HepG2 (cell line): ENCODE measurements around the gene SLC9A5. TPM values are rescaled to one million over a fixed set of nuclear protein-coding genes. Genes with fewer than 3 reads are reported as not detected.

Experiments used
- EP300 ChIP-seq, 3 experiments: sonication (generic) in 1 of 3; formaldehyde crosslinking in 1 of 3; IDR thresholded peaks; 2 replicates each; pipeline versions ENCODE4 v1.5.1 to v1.6.1; 2011 to 2020; ENCODE audit warnings: low read depth in 2 of 3, low read length in 2 of 3, borderline replicate concordance in 1 of 3, improper control_type of control experiment in 1 of 3, mild to moderate bottlenecking in 1 of 3, missing genetic modification reagents in 1 of 3, moderate library complexity in 1 of 3
- FIP1L1 ChIP-seq: fragments of 200-400 bp; formaldehyde crosslinking; IDR thresholded peaks from 2 replicates; pipeline ENCODE4 v1.6.1; 2018; ENCODE audit warnings: low read depth, mild to moderate bottlenecking, low read length, moderate library complexity, borderline replicate concordance; ENCODE audit not compliant: insufficient read depth
- HNRNPL ChIP-seq: fragments of 200-400 bp; formaldehyde crosslinking; IDR thresholded peaks from 2 replicates; pipeline ENCODE4 v1.6.1; 2017; ENCODE audit warnings: mild to moderate bottlenecking, low read depth, low read length
- HNRNPUL1 ChIP-seq: fragments of 200-400 bp; formaldehyde crosslinking; IDR thresholded peaks from 2 replicates; pipeline ENCODE4 v1.6.1; 2017; ENCODE audit warnings: low read depth, mild to moderate bottlenecking, low read length, moderate library complexity
- KAT7 ChIP-seq: IDR thresholded peaks from 2 replicates; pipeline ENCODE4 v1.6.1; 2018; ENCODE audit warnings: borderline replicate concordance, missing compliant biosample characterization
- NFIC ChIP-seq: IDR thresholded peaks from 2 replicates; pipeline ENCODE4 v1.6.1; 2012; ENCODE audit warnings: mild to moderate bottlenecking, low read length, inconsistent platforms
- SP5 ChIP-seq: IDR thresholded peaks from 2 replicates; pipeline ENCODE4 v1.6.1; 2016; ENCODE audit warnings: low read depth, borderline replicate concordance
- SRSF9 ChIP-seq: fragments of 200-400 bp; formaldehyde crosslinking; IDR thresholded peaks from 2 replicates; pipeline ENCODE4 v1.6.1; 2018; ENCODE audit warnings: borderline replicate concordance, mild to moderate bottlenecking, low read depth, low read length; ENCODE audit not compliant: insufficient read depth, poor library complexity, severe bottlenecking
- STAG1 ChIP-seq: sonication (generic); formaldehyde crosslinking; IDR thresholded peaks from 2 replicates; pipeline ENCODE4 v1.4.0; 2020; ENCODE audit warnings: missing genetic modification reagents
- XRCC5 ChIP-seq: fragments of 200-400 bp; formaldehyde crosslinking; optimal IDR thresholded peaks from 2 replicates; pipeline ENCODE3; 2017; ENCODE audit warnings: mild to moderate bottlenecking, low read length
- ZNF264 ChIP-seq: sonication (generic); formaldehyde crosslinking; IDR thresholded peaks from 2 replicates; pipeline ENCODE4 v1.4.0; 2020; ENCODE audit warnings: missing genetic modification reagents
- ZNF761 ChIP-seq: sonication (generic); formaldehyde crosslinking; conservative IDR thresholded peaks from 2 replicates; pipeline ENCODE4 v1.4.0; 2020; ENCODE audit warnings: mild to moderate bottlenecking, missing genetic modification reagents
- ZSCAN20 ChIP-seq: sonication (generic); formaldehyde crosslinking; IDR thresholded peaks from 2 replicates; pipeline ENCODE4 v1.4.0; 2020; ENCODE audit warnings: missing genetic modification reagents, mild to moderate bottlenecking, borderline replicate concordance
- polyA plus RNA-seq, 8 experiments: library from polyadenylated mRNA; depleted of rRNA in 3 of 8; stranded (reverse) in 7 of 8; unstranded in 1 of 8; fragments of >200 nt; fragmentation: Illumina TruSeq in 4 of 8; extraction: Trizol in 4 of 8; gene quantifications; 2 replicates each; pipeline versions ENCODE4 v1.2.1 to v1.2.3, GENCODE V29; 2011 to 2016; ENCODE audit warnings: low read depth in 4 of 8, missing spikeins in 1 of 8, mixed read lengths in 1 of 8; ENCODE audit not compliant: insufficient read depth in 1 of 8
- total RNA-seq, 5 experiments: library from RNA; depleted of rRNA; stranded (reverse); fragments of >200 nt; fragmentation: Illumina TruSeq; extraction: Trizol; gene quantifications; 2 replicates each; pipeline ENCODE4 v1.2.3, GENCODE V29; 2016; ENCODE audit warnings: low read depth in 1 of 5
- TF ChIP-seq, protein P1 (sequence below), 2 experiments: sonication (generic) in 1 of 2; formaldehyde crosslinking in 1 of 2; IDR thresholded peaks; 2 replicates each; pipeline versions ENCODE4 v1.4.0 to v1.6.1; 2016 to 2020; ENCODE audit warnings: borderline replicate concordance in 1 of 2, low read depth in 1 of 2, mild to moderate bottlenecking in 1 of 2, missing genetic modification reagents in 1 of 2
- TF ChIP-seq, protein P2 (sequence below): IDR thresholded peaks from 2 replicates; pipeline ENCODE4 v1.6.1; 2016; ENCODE audit warnings: low read depth, borderline replicate concordance
- TF ChIP-seq, protein P3 (sequence below): sonication (generic); formaldehyde crosslinking; IDR thresholded peaks from 2 replicates; pipeline ENCODE4 v1.4.0; 2020; ENCODE audit warnings: low read depth, mild to moderate bottlenecking, missing genetic modification reagents
- TF ChIP-seq, protein P4 (sequence below): sonication (generic); formaldehyde crosslinking; conservative IDR thresholded peaks from 2 replicates; pipeline ENCODE4 v1.8.1; 2023; ENCODE audit warnings: missing genetic modification reagents
- TF ChIP-seq, protein P5 (sequence below): sonication (generic); formaldehyde crosslinking; conservative IDR thresholded peaks from 2 replicates; pipeline ENCODE4 v1.8.0; 2022; ENCODE audit warnings: mild to moderate bottlenecking, moderate library complexity, missing genetic modification reagents

The SLC9A5 gene
- total and polyA plus RNA-seq, 2 of the 13 experiments (the other 11 are each of a cell fraction or from before 2014, with no cell fraction given): 0.58 to 1.4 TPM

DNA sequence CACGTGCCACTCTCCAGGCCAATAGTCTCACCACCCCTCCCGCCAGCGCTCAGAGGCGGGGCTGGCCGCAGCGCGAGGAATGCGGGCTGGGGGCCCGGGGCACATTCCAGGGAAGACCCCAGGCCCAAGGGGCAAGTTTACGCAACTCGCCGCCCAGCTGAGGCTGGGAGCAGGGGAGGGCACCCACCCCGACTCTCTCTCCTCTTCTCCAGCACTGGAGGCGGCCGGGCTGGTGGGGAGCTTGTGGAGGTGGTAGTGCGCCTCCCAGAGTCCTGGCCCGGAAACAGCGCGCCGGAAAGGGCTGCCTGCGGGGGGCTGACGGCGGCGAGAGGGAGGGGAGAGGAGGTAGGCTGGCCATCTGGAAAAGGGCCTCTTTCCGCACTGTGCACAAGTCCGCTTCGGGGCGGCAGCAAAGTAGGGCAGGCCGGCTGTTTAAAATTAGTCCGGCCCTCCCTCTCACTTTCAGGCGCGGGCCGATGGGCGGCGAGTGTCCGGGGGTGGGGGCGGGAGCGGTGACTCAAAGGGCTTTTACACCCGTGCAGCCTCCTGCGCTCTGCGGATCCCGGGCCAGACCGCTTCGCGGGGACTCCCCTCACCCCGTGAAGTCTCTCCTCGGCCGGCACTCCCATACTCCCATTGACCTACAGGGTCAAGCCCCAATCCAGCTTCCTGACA lies 2.6 kb upstream of the SLC9A5 start (continued):
- TF ChIP-seq, protein P1, sequence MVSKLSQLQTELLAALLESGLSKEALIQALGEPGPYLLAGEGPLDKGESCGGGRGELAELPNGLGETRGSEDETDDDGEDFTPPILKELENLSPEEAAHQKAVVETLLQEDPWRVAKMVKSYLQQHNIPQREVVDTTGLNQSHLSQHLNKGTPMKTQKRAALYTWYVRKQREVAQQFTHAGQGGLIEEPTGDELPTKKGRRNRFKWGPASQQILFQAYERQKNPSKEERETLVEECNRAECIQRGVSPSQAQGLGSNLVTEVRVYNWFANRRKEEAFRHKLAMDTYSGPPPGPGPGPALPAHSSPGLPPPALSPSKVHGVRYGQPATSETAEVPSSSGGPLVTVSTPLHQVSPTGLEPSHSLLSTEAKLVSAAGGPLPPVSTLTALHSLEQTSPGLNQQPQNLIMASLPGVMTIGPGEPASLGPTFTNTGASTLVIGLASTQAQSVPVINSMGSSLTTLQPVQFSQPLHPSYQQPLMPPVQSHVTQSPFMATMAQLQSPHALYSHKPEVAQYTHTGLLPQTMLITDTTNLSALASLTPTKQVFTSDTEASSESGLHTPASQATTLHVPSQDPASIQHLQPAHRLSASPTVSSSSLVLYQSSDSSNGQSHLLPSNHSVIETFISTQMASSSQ (IDR thresholded peaks at IDR 0.05; ENCODE audit: low read depth): no peak
- TF ChIP-seq, protein P1 (CRISPR knock-in tag; IDR thresholded peaks at IDR 0.05; ENCODE audit: borderline replicate concordance): peak; percentile 88
- TF ChIP-seq, protein P2, sequence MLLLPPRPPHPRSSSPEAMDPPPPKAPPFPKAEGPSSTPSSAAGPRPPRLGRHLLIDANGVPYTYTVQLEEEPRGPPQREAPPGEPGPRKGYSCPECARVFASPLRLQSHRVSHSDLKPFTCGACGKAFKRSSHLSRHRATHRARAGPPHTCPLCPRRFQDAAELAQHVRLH: peak; percentile 93
- TF ChIP-seq STAG1 (CRISPR knock-in tag) (peak; percentile 42), HNRNPL (0 out of 2 replicates have a peak, but pooled peaks have one; percentile 10), ZSCAN20 (CRISPR knock-in tag) (no peak; the same call in 1 of the 2 replicates), NFIC (no peak), HNRNPUL1 (no peak), SRSF9 (no peak), ZNF761 (CRISPR knock-in tag) (no peak), SP5 (peak; percentile 92), XRCC5 (peak; percentile 88), KAT7 (CRISPR knock-in tag) (no peak), ZNF264 (CRISPR knock-in tag) (peak; percentile 92), EP300 (IDR thresholded peaks at IDR 0.05; ENCODE audit: low read depth in 2 of 2, low read length in 2 of 2) (peak in 1 of 2 experiments; percentile 66; a peak in 2 of 4 replicates), EP300 (CRISPR knock-in tag; IDR thresholded peaks at IDR 0.05; ENCODE audit: borderline replicate concordance) (peak; percentile 84; the same call in 1 of the 2 replicates), FIP1L1 (0 out of 2 replicates have a peak, but pooled peaks have one; percentile 62)
- TF ChIP-seq, protein P3, sequence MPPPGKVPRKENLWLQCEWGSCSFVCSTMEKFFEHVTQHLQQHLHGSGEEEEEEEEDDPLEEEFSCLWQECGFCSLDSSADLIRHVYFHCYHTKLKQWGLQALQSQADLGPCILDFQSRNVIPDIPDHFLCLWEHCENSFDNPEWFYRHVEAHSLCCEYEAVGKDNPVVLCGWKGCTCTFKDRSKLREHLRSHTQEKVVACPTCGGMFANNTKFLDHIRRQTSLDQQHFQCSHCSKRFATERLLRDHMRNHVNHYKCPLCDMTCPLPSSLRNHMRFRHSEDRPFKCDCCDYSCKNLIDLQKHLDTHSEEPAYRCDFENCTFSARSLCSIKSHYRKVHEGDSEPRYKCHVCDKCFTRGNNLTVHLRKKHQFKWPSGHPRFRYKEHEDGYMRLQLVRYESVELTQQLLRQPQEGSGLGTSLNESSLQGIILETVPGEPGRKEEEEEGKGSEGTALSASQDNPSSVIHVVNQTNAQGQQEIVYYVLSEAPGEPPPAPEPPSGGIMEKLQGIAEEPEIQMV (CRISPR knock-in tag): peak; percentile 81
- TF ChIP-seq, protein P4, sequence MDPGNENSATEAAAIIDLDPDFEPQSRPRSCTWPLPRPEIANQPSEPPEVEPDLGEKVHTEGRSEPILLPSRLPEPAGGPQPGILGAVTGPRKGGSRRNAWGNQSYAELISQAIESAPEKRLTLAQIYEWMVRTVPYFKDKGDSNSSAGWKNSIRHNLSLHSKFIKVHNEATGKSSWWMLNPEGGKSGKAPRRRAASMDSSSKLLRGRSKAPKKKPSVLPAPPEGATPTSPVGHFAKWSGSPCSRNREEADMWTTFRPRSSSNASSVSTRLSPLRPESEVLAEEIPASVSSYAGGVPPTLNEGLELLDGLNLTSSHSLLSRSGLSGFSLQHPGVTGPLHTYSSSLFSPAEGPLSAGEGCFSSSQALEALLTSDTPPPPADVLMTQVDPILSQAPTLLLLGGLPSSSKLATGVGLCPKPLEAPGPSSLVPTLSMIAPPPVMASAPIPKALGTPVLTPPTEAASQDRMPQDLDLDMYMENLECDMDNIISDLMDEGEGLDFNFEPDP (CRISPR knock-in tag): peak; percentile 74; the same call in 1 of the 2 replicates
- TF ChIP-seq, protein P5, sequence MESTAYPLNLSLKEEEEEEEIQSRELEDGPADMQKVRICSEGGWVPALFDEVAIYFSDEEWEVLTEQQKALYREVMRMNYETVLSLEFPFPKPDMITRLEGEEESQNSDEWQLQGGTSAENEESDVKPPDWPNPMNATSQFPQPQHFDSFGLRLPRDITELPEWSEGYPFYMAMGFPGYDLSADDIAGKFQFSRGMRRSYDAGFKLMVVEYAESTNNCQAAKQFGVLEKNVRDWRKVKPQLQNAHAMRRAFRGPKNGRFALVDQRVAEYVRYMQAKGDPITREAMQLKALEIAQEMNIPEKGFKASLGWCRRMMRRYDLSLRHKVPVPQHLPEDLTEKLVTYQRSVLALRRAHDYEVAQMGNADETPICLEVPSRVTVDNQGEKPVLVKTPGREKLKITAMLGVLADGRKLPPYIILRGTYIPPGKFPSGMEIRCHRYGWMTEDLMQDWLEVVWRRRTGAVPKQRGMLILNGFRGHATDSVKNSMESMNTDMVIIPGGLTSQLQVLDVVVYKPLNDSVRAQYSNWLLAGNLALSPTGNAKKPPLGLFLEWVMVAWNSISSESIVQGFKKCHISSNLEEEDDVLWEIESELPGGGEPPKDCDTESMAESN (CRISPR knock-in tag): peak; percentile 98
